Measurements from ENCODE around the gene DDI2. TPM values are rescaled to one million over a fixed set of nuclear protein-coding genes. Genes with fewer than 3 reads are reported as not detected.

The DDI2 gene
- total and polyA plus RNA-seq, 9 of the 15 experiments (the other 6 are each of a cell fraction or from before 2014, with no cell fraction given), result 6.5 to 48.4 (median 21.2) TPM

DNA sequence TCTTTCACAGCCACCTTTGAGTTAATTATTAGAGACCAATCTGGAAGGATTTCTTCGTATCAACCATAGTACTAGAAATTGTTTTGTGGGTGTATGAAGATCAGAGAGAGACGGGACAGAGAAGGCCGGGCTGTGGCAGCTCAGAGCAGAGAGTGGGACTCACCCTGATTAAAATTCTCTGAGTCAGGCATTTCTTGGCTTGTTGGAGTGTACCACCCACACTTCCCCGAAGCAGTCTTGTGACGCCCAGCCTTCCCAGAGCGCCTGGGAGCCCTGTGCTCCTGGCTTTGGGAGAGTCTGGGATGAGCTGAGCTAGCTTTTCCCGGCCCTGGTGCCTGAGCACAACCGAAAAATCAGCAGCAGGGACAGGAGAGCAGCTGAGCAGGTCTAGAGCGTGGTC lies 86.3 kb downstream of the DDI2 start:
- Histone ChIP-seq H3K27me3 (ENCODE audit: control insufficient read depth in 2 of 2, insufficient read depth in 2 of 2, low read length in 2 of 2) (no peaks in the 10 kb centered on the region), H3K27ac (ENCODE audit: extremely low read depth, low read depth, low read length) (no peak overlapping the region; the same call in 2 of the 3 replicates), H3K4me1 (replicated peaks in 1 of 2; ENCODE audit: control insufficient read depth in 2 of 2, insufficient read depth in 2 of 2, low read length in 2 of 2) (peaks cover 0 to 11% of the 10 kb centered on the region in 2 experiments; a peak in 2 of 5 replicates), H3K9me3 (replicated peaks; ENCODE audit: control insufficient read depth, insufficient read depth, low read depth, low read length) (no peaks in the 10 kb centered on the region), H3K36me3 (ENCODE audit: control insufficient read depth, insufficient read depth, low read length) (peaks cover 24% of the 10 kb centered on the region; the same call in 2 of the 3 replicates), H3K9me1 (ENCODE audit: control insufficient read depth, insufficient read depth, low read length) (no peaks in the 10 kb centered on the region), H3K4me2 (ENCODE audit: insufficient read depth, low read length) (no peak overlapping the region), H3K9ac (ENCODE audit: insufficient read depth in 1 of 2, low read depth in 2 of 2, low read length in 2 of 2) (peak overlapping the region in 1 of 2 experiments; percentile 66; a peak in 2 of 4 replicates), H3K4me3 (no peak overlapping the region), H4K20me1 (replicated peaks; ENCODE audit: control insufficient read depth, insufficient read depth, low read length) (peaks cover 7% of the 10 kb centered on the region), H2AFZ (ENCODE audit: low read depth, low read length) (no peak overlapping the region), H3K79me2 (ENCODE audit: control insufficient read depth, insufficient read depth, low read length) (peaks cover 56% of the 10 kb centered on the region)
- TF ChIP-seq XRCC5 (IDR thresholded peaks at IDR 0.05; ENCODE audit: low read depth, low read length), result 0 out of 2 replicates have a peak, but pooled peaks have one; percentile 19
- no peak for TF ChIP-seq FOXA3 (CRISPR knock-in tag; conservative IDR thresholded peaks at IDR 0.05 in 1 of 2, IDR thresholded peaks at IDR 0.05 in 1 of 2)
- 0 out of 2 replicates have a peak, but pooled peaks have one; percentile 34 for TF ChIP-seq EGR1 (conservative IDR thresholded peaks at IDR 0.05)
- peak; percentile 47; the same call in 1 of the 2 replicates for TF ChIP-seq ZNF316 (IDR thresholded peaks at IDR 0.05)
- ATAC-seq, result peak; percentile 47
- intact Hi-C loops (cut with micrococcal nuclease), result no loop called here
- WGBS (ENCODE audit: insufficient coverage, low coverage, missing lambda C conversion rate), result 74% methylated on average over 9 of the region's 9 CpGs
- DNase-seq (ENCODE audit: extremely low read depth in 1 of 4, low spot score in 3 of 4), result no peak
- BruUV-seq (replicated peaks), result no TSS peak
- in situ Hi-C loops (cut with MboI), result no loop called here
- CTCF ChIA-PET (ENCODE audit: low intra/inter-chr PET ratio), result no interaction called here
- POLR2A ChIA-PET, result interaction anchor here (0.6 kb wide), 1 partner anchor 287 kb away, joined by 3 read pairs; no protein-coding TSS in a partner anchor
- FAIRE-seq, result no peak

DNA sequence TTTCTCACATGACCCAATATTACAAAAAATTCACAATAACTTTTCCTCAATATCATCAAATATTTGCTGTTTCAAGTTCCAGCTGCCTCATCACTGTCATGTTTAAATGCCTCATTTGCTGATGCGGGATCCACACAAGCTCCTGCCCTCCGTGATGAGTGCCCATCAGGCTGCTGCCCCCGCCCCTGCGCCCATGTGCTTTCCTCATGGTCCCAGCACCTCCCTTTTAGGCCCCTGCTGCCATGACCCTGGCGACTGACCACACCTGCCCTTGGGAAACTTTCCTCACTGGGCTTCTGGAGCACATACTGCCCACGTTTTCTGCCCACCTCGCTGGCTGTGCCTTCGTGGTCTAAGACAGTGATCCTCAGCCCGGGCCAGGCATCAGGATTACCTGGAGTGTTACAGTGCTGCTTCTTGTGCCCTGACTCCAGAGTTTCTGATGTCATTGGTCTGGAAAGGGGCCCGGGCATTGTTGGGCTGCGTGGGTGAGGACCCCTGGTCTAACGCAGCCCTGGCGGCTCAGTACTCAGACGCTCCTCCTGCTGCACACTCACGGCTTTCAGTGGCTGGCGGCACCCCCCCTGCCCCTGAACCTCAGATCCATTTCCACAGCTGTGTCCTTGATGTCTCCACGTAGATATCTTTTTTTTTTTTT lies 87.4 kb downstream of the DDI2 start:
- ATAC-seq, result no peak
- in situ Hi-C loops (cut with MboI), result no loop called here
- BruUV-seq (replicated peaks), result no TSS peak
- TF ChIP-seq ATF1 (CRISPR knock-in tag; IDR thresholded peaks at IDR 0.05) (no peak), ATF1 (tag; IDR thresholded peaks at IDR 0.05) (no peak), KHSRP (IDR thresholded peaks at IDR 0.05) (no peak), ZNF699 (CRISPR knock-in tag; IDR thresholded peaks at IDR 0.05; ENCODE audit: insufficient replicate concordance) (no peak)
- no peaks in the 10 kb centered on the region for H3K9me3 ChIP-seq (replicated peaks; ENCODE audit: control insufficient read depth, insufficient read depth, low read depth, low read length)
- H3K36me3 ChIP-seq (ENCODE audit: control insufficient read depth, insufficient read depth, low read length), result peaks cover 24% of the 10 kb centered on the region; the same call in 2 of the 3 replicates
- POLR2A ChIA-PET, result interaction anchor here (0.9 to 1.1 kb wide), 2 partner anchors 9 to 36 kb away, joined by 3 to 5 read pairs; no protein-coding TSS in a partner anchor
- H3K9me1 ChIP-seq (ENCODE audit: control insufficient read depth, insufficient read depth, low read length), result no peaks in the 10 kb centered on the region
- peaks cover 0 to 11% of the 10 kb centered on the region in 2 experiments; a peak in 2 of 5 replicates for H3K4me1 ChIP-seq (replicated peaks in 1 of 2; ENCODE audit: control insufficient read depth in 2 of 2, insufficient read depth in 2 of 2, low read length in 2 of 2)
- peaks cover 60% of the 10 kb centered on the region for H3K79me2 ChIP-seq (ENCODE audit: control insufficient read depth, insufficient read depth, low read length)
- no peaks in the 10 kb centered on the region for H3K27me3 ChIP-seq (ENCODE audit: control insufficient read depth in 2 of 2, insufficient read depth in 2 of 2, low read length in 2 of 2)
- H3K4me3 ChIP-seq, result no peak overlapping the region
- CTCF ChIA-PET (ENCODE audit: low intra/inter-chr PET ratio), result no interaction called here
- 94% methylated on average over 17 of the region's 17 CpGs for WGBS (ENCODE audit: insufficient coverage, low coverage, missing lambda C conversion rate)
- no peak for DNase-seq (ENCODE audit: extremely low read depth in 1 of 4, low spot score in 3 of 4)
- H2AFZ ChIP-seq (ENCODE audit: low read depth, low read length), result no peak overlapping the region
- no peak overlapping the region for H3K4me2 ChIP-seq (ENCODE audit: insufficient read depth, low read length)
- H3K27ac ChIP-seq (ENCODE audit: extremely low read depth, low read depth, low read length), result no peak overlapping the region
- no peak for FAIRE-seq
- peak overlapping the region in 1 of 2 experiments; percentile 24; a peak in 1 of 4 replicates for H3K9ac ChIP-seq (ENCODE audit: insufficient read depth in 1 of 2, low read depth in 2 of 2, low read length in 2 of 2)
- H4K20me1 ChIP-seq (replicated peaks; ENCODE audit: control insufficient read depth, insufficient read depth, low read length), result peaks cover 7% of the 10 kb centered on the region
- intact Hi-C loops (cut with micrococcal nuclease), result no loop called here
